SIG-M5 treated with dmso at 0.1 percent for 504 hours (cell line): ENCODE measurements around the gene SH3BP4.

Source experiments
- DNase-seq: peaks from one replicate; lab custom pipeline; 2025; ENCODE audit not compliant: unreplicated experiment; lab: John Stamatoyannopoulos, UW

The SH3BP4 gene

GRCh38 chr2:235086481-235087184 lies 134.8 kb downstream of the SH3BP4 start:
- no peak for DNase-seq

- no peak for DNase-seq
Observed at GRCh38 chr2:235087832-235088495, 136.1 kb downstream of the SH3BP4 start.

- DNase-seq = no peak
Observed at GRCh38 chr2:235088496-235088921, 136.7 kb downstream of the SH3BP4 start.

GRCh38 chr2:235091421-235091820 lies 139.6 kb downstream of the SH3BP4 start:
- DNase-seq = no peak

- DNase-seq = no peak
Observed at GRCh38 chr2:235091983-235092382, 140.2 kb downstream of the SH3BP4 start.

GRCh38 chr2:235092433-235093223 lies 140.8 kb downstream of the SH3BP4 start:
- DNase-seq = no peak

- no peak for DNase-seq
Observed at GRCh38 chr2:235094457-235094856, 142.6 kb downstream of the SH3BP4 start.

- DNase-seq = no peak
Observed at GRCh38 chr2:235095569-235095968, 143.8 kb downstream of the SH3BP4 start.

- no peak for DNase-seq
Observed at GRCh38 chr2:235096447-235096846, 144.6 kb downstream of the SH3BP4 start.

GRCh38 chr2:235097196-235097595 lies 145.4 kb downstream of the SH3BP4 start:
- no peak for DNase-seq

GRCh38 chr2:235098269-235098668 lies 146.5 kb downstream of the SH3BP4 start:
- no peak for DNase-seq

GRCh38 chr2:235098736-235099494 lies 147.1 kb downstream of the SH3BP4 start:
- no peak for DNase-seq

GRCh38 chr2:235102896-235103295 lies 151.1 kb downstream of the SH3BP4 start:
- no peak for DNase-seq
